Left lobe of liver (tissue), 2 donors: ENCODE data around the gene PTCHD1. TPM values are rescaled to one million over a fixed set of nuclear protein-coding genes. Genes with fewer than 3 reads are reported as not detected.

Source experiments
- ATAC-seq: fragments of 200-7000 bp; cut with Tn5 transposase; one replicate; pipeline ENCODE4 v1.9.1; 2020; ENCODE audit warnings: mild to moderate bottlenecking, moderate library complexity
- DNase-seq: peaks from one replicate; pipeline ENCODE4 v3.0.0-alpha.2; 2020; ENCODE audit warnings: low spot score
- total RNA-seq: library from RNA; stranded (reverse); gene quantifications from one replicate; pipeline ENCODE4 v1.2.1, GENCODE V29; 2021
- donor health status: DM: no; HTN: no; CAD: no; lungs with moderate emphysema.
- donor health status: DM: no; HTN: yes; CAD: no.

The PTCHD1 gene
- total RNA-seq, 1 donor from 2014 or later = 0.03 TPM

DNA sequence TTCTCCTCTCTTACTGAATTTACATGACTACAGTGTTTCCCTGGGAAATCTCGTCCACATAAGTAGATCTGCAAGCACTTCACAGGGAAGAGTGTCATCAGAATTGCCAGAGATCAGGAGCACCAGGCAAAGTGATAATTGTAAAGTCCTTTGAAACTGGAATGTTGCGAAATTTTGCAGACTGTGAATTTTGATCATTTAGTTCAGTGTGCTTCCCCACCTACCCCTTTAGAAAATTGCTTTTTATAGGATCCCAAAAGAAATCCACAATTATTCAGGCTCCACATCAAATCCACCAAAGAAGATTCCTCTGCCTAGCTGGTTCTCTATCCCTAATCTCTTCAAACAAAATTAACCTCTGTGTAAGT, 10.2 kb downstream of the PTCHD1 start:
- ATAC-seq = no peak
- DNase-seq = no peak

DNA sequence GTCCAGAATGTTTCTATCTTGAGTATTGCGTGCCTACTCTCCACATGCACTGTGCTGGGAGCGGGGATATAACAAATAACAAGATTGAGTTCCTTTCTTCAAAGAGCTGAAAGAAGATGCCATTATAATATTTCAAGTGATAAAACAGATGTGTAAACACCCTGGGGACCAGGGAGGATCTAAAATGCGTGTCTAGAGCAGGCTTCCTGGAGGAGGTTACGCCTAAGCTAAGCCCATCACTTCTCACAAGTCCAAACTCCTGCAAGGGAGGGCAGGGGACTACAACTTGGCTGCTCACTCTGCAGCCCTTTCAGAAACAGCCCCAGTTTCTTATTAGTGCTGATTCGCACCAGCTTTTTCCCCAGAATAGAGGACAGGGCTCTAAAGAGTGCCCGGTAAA, 21.5 kb downstream of the PTCHD1 start:
- DNase-seq = no peak
- no peak for ATAC-seq

GRCh38 chrX:23364416-23364815, 29.8 kb downstream of the PTCHD1 start:
- DNase-seq (no peak), ATAC-seq (no peak)

- no peak for DNase-seq
- no peak for ATAC-seq
Observed at GRCh38 chrX:23365541-23365940, 30.9 kb downstream of the PTCHD1 start.

DNA sequence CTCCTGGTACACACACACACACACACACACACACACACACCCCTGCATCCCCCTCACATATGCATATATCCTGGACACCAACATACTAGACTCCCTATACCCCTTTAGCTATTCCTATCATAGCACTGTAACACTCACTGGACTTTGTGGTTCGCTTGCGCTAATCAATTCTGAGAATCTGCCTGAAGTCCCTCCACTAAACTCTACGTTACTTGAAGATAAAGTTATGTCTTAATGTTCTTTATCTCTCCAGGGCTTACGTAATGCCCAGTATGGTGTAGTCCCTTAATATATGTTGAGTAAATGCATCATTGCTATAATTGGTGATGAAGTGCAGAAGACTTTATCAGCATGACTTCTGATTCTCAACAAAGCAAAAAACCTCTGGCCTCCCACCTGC, 32.3 kb downstream of the PTCHD1 start:
- DNase-seq = no peak
- ATAC-seq = no peak

DNA sequence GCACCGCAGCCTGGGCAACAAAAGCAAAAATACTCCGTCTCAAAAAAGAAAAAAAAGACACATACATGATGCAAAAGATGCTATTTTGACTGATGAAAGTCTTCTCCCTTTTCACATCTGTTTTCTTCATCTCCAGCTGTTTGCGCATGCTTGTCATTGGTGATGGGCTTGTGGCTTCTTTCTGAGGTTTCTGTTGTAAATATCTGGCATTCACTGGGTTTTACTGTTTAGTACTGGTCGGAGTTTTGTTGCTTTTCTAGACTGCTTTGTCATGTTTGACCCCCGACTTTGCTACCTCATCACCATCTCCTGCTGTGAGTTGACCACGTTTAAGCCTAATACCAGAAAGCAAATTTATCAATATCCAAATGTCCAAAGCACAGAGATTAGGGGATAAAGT, 34.4 kb downstream of the PTCHD1 start:
- DNase-seq (no peak), ATAC-seq (no peak)

- ATAC-seq = no peak
- no peak for DNase-seq
Observed at GRCh38 chrX:23372220-23372902, 37.7 kb downstream of the PTCHD1 start.

GRCh38 chrX:23373129-23373804, 38.6 kb downstream of the PTCHD1 start:
- no peak for DNase-seq
- no peak for ATAC-seq

GRCh38 chrX:23374291-23374690, 39.6 kb downstream of the PTCHD1 start:
- no peak for ATAC-seq
- DNase-seq = no peak

GRCh38 chrX:23376581-23376980, 41.9 kb downstream of the PTCHD1 start:
- ATAC-seq = no peak
- no peak for DNase-seq

GRCh38 chrX:23380581-23380980, 45.9 kb downstream of the PTCHD1 start:
- ATAC-seq = no peak
- DNase-seq = no peak

DNA sequence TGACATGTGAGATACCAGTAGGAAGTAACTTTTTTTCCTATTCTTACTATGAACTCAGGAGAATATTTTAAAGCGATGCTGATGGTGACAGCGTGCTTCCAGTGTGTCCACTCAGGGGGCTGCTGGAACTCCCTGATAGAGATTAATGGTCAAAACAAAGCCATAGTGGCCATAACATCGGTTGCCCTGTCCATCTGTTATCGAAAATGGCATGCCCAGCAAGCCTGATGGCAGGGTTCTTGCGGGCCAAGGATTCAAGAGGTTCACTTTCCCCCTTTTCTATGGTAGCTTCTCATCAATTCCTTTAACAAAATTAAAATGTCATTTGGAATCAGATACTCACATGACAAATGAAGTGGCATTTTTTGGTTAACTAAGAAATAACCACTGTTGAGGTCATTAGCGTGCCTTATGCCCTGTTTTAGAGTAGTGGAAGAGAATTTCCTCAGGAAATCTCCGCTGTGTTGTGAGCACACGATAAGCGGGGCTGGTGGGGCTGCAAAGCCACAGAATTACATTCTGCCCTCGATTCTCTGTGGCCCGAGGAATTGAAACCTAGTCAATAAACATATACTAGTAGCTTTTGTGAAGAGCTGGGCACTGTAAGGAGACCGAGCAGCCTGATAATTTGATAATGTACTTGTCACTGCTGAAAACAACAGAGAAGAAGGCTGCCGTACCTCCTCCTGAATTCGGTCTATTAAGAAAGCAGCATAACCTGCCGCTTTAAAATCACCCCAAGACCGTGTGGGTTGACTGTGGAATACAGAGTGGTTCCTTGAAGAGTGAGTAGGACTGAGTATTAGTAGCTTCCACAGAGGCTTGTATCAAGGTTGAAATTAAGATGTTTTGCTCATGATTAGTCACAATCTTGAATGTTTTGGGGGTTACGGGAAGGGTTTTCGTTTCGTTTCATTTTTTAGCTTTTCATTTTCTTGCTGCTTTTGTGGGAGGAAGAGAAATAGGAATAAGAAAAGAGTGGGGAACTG, 46.7 kb downstream of the PTCHD1 start:
- ATAC-seq (no peak), DNase-seq (no peak)

GRCh38 chrX:23382572-23382971, 47.9 kb downstream of the PTCHD1 start:
- ATAC-seq (no peak), DNase-seq (no peak)

DNA sequence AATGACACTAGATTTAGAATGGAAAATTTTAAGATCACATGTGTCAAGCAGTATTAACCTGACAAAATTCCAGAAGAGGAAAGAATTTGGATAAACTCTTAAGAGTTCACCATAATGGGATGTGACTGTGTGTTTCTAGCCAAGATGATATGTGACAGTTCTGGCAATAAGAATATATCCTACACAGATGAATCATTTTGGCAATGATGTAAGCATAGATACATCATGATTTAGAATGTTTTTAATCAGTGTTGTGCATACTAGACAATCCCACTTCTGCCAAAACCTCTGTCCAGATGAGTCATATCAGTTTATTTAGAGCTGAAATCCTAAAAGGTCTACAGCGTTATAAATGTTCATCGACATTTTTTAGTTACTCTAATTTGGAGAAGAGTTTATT, 48.8 kb downstream of the PTCHD1 start:
- ATAC-seq (no peak), DNase-seq (no peak)

DNA sequence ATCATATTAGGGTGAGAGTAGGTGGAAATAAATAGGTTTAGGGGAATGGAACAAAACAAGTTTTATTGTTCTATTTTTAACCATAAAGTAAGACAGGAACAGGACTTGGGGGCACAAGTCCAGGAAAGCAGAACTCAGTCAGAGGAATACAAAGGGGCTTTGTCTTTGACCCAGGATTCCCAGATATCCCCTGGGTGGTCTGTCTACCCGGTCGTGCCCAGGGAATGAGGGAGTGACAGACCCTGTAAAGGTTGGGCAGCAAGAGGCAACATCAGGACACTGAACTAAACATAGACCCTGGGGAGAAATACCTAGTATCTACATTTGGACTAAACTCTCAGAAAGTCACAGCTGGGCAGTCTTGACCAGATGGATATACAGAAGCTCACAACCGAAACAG, 50.6 kb downstream of the PTCHD1 start:
- ATAC-seq (no peak), DNase-seq (no peak)

GRCh38 chrX:23386260-23386659, 51.6 kb downstream of the PTCHD1 start:
- DNase-seq (no peak), ATAC-seq (no peak)

DNA sequence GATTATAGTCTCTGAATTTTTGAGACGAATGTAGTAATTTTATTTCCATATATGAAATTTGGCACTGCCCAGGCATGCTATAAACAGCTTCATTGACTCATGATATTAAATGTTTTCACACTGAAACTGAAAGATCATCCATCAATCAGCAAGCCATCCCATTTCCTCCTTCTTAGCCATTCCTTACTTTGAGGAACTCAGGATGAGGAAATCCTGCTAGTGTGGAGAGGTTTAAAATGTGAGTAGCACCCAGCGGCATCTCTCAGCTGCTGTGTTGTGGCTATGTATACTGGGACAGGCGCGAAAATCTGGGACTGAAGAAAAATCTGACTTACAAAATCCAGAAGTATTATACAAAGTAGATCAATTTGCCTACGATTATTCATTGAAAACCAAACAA, 52.1 kb downstream of the PTCHD1 start:
- ATAC-seq (no peak), DNase-seq (no peak)

DNA sequence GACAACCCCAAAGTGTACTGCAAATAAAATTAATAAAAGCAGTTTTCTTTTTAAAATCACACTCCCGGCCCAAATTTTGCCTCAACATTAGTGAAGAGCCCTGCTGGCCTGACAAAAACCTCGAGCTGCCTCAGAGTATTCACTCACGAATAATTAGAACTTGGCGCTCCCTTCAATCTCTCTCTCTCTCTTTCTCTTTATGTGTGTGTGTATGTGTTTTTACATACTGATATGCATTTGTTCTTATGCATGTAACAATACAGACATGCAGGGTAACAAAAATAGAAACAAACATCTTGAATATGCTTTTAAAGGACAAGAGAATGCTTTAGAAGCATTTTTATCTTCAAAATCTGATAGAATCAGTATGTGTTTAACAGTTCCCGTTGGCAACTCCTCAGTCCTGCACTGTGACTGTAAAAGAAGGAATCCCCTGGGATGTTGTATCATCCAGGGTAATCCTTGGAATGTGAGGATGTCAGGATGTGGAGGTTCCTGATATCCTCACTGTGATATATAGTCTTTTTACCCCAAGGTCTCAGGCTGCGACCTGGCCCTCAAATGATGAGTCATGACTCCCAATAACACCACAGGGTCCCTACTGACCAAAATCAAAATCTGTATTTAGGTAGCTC, 53.0 kb downstream of the PTCHD1 start:
- ATAC-seq (no peak), DNase-seq (no peak)

- ATAC-seq (no peak), DNase-seq (no peak)
Observed at GRCh38 chrX:23389196-23389792, 54.6 kb downstream of the PTCHD1 start.

- DNase-seq (no peak), ATAC-seq (no peak)
Observed at GRCh38 chrX:23390979-23391378, 56.3 kb downstream of the PTCHD1 start.

DNA sequence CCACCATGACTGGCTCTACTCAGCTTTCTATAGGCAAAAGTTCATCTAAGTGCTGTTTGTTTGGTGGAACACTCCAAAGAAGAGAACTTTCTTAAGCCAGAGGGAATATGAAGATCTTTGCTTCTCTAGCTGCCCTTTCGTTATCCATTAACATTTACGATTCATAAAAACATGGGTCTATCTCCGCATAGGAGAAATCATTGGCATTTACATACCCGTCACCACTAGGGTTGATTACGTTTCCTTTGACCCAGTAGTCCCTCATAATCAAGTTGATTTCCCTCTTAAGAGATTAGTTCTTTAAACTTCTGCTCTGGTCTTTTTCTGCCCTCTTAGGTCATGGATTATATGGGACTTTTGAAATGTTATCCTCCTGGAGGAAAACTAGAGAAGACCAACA, 57.5 kb downstream of the PTCHD1 start:
- ATAC-seq (no peak), DNase-seq (no peak)
